ENCODE results near the gene TMEM9.

TMEM9 gene

GRCh38 chr1:201134405-201134804 is 19.9 kb downstream of the TMEM9 start:
- peaks cover 7% of the 10 kb centered on the region for H3K36me3 Mint-ChIP-seq (ENCODE audit: low read depth)
- no peak overlapping the region for H3K27ac Mint-ChIP-seq
- no peak overlapping the region for H3K4me3 Mint-ChIP-seq
- no peaks in the 10 kb centered on the region for H3K4me1 Mint-ChIP-seq (ENCODE audit: low read depth)
- no peaks in the 10 kb centered on the region for H3K27me3 Mint-ChIP-seq
- H3K9me3 Mint-ChIP-seq = no peaks in the 10 kb centered on the region

DNA sequence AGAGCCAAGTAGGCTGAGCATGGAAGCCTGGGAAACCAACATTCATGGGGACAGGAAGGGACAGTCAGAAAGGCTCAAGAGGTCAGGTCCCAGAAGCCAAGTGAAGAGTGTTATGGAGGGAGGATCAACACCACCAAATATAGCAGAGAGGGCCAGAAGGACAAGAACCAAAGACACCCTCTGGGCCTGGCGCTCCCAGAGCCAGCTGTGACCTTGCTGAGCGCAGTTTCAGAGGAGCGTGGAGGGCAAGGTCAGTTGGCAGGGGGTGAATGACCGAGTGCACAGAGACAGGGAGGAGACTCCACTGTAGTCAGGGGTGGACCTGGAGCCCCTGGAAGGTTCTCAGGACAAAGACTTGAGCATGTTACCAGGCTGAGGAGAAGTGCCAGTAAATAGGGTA is 22.9 kb downstream of the TMEM9 start:
- Mint-ChIP-seq H3K4me3 (no peak overlapping the region), H3K9me3 (no peaks in the 10 kb centered on the region), H3K4me1 (ENCODE audit: low read depth) (no peaks in the 10 kb centered on the region), H3K27ac (no peak overlapping the region), H3K27me3 (peaks cover 4% of the 10 kb centered on the region), H3K36me3 (ENCODE audit: low read depth) (peaks cover 7% of the 10 kb centered on the region)

- no peak overlapping the region for H3K4me3 Mint-ChIP-seq
- H3K27ac Mint-ChIP-seq = no peak overlapping the region
- no peaks in the 10 kb centered on the region for H3K36me3 Mint-ChIP-seq (ENCODE audit: low read depth)
- H3K9me3 Mint-ChIP-seq = no peaks in the 10 kb centered on the region
- no peaks in the 10 kb centered on the region for H3K4me1 Mint-ChIP-seq (ENCODE audit: low read depth)
- peaks cover 4% of the 10 kb centered on the region for H3K27me3 Mint-ChIP-seq
These were observed 25.3 kb downstream of the TMEM9 start for GRCh38 chr1:201128962-201129361.

DNA sequence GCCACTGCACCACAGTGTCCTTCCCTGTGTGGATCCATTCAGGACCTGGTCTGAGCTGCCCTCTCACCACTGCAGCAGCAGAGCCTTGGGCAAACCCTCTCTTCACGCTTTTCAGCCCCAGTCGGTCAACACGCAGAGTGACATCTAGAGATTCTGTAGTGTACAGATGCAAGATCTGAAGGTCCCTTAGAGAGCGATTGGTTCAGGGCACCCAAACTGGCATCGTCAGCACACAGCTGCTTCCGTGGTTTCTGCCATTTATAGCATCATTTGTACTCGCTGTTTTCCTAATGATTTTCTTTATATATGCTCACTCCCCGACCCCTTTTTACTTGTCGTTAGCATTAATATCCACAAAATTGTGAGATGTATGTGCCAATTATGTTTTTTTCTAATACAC is 25.8 kb downstream of the TMEM9 start:
- no peaks in the 10 kb centered on the region for H3K36me3 Mint-ChIP-seq (ENCODE audit: low read depth)
- peaks cover 4% of the 10 kb centered on the region for H3K27me3 Mint-ChIP-seq
- no peak overlapping the region for H3K27ac Mint-ChIP-seq
- H3K9me3 Mint-ChIP-seq = no peaks in the 10 kb centered on the region
- H3K4me1 Mint-ChIP-seq (ENCODE audit: low read depth) = no peaks in the 10 kb centered on the region
- H3K4me3 Mint-ChIP-seq = no peak overlapping the region

GRCh38 chr1:201127755-201128455 is 26.4 kb downstream of the TMEM9 start:
- H3K36me3 Mint-ChIP-seq (ENCODE audit: low read depth) = no peaks in the 10 kb centered on the region
- H3K4me1 Mint-ChIP-seq (ENCODE audit: low read depth) = no peaks in the 10 kb centered on the region
- H3K4me3 Mint-ChIP-seq = no peak overlapping the region
- no peak overlapping the region for H3K27ac Mint-ChIP-seq
- H3K9me3 Mint-ChIP-seq = no peaks in the 10 kb centered on the region
- H3K27me3 Mint-ChIP-seq = peaks cover 4% of the 10 kb centered on the region

GRCh38 chr1:201126832-201127754 is 27.2 kb downstream of the TMEM9 start, which contains the start of gene ASCL5:
Gene ASCL5 (minus strand): TSS chr1:201127184. CDS start chr1:201115372, 11,812 bp downstream.
- Mint-ChIP-seq H3K4me3 (no peak within 1 kb of the TSS), H3K36me3 (ENCODE audit: low read depth) (no peaks in the 10 kb centered on the region), H3K27ac (no peak within 1 kb of the TSS), H3K9me3 (no peaks in the 10 kb centered on the region), H3K27me3 (peaks cover 4% of the 10 kb centered on the region), H3K4me1 (ENCODE audit: low read depth) (no peaks in the 10 kb centered on the region)

GRCh38 chr1:201126463-201126831 is 27.8 kb downstream of the TMEM9 start:
- H3K27ac Mint-ChIP-seq = no peak overlapping the region
- H3K4me1 Mint-ChIP-seq (ENCODE audit: low read depth) = no peaks in the 10 kb centered on the region
- H3K9me3 Mint-ChIP-seq = no peaks in the 10 kb centered on the region
- H3K27me3 Mint-ChIP-seq = peaks cover 4% of the 10 kb centered on the region
- H3K36me3 Mint-ChIP-seq (ENCODE audit: low read depth) = no peaks in the 10 kb centered on the region
- H3K4me3 Mint-ChIP-seq = no peak overlapping the region

GRCh38 chr1:201125800-201126199 is 28.5 kb downstream of the TMEM9 start:
- no peak overlapping the region for H3K27ac Mint-ChIP-seq
- H3K4me1 Mint-ChIP-seq (ENCODE audit: low read depth) = no peaks in the 10 kb centered on the region
- H3K9me3 Mint-ChIP-seq = no peaks in the 10 kb centered on the region
- no peak overlapping the region for H3K4me3 Mint-ChIP-seq
- H3K36me3 Mint-ChIP-seq (ENCODE audit: low read depth) = no peaks in the 10 kb centered on the region
- H3K27me3 Mint-ChIP-seq = peaks cover 4% of the 10 kb centered on the region

GRCh38 chr1:201125019-201125418 is 29.3 kb downstream of the TMEM9 start:
- H3K36me3 Mint-ChIP-seq (ENCODE audit: low read depth) = no peaks in the 10 kb centered on the region
- no peaks in the 10 kb centered on the region for H3K9me3 Mint-ChIP-seq
- H3K27me3 Mint-ChIP-seq = peaks cover 4% of the 10 kb centered on the region
- H3K4me3 Mint-ChIP-seq = no peak overlapping the region
- no peaks in the 10 kb centered on the region for H3K4me1 Mint-ChIP-seq (ENCODE audit: low read depth)
- H3K27ac Mint-ChIP-seq = no peak overlapping the region

- H3K27ac Mint-ChIP-seq = no peak overlapping the region
- no peaks in the 10 kb centered on the region for H3K4me1 Mint-ChIP-seq (ENCODE audit: low read depth)
- H3K27me3 Mint-ChIP-seq = peaks cover 4% of the 10 kb centered on the region
- H3K4me3 Mint-ChIP-seq = no peak overlapping the region
- no peaks in the 10 kb centered on the region for H3K36me3 Mint-ChIP-seq (ENCODE audit: low read depth)
- no peaks in the 10 kb centered on the region for H3K9me3 Mint-ChIP-seq
These were observed 30.4 kb downstream of the TMEM9 start for GRCh38 chr1:201123866-201124265.

DNA sequence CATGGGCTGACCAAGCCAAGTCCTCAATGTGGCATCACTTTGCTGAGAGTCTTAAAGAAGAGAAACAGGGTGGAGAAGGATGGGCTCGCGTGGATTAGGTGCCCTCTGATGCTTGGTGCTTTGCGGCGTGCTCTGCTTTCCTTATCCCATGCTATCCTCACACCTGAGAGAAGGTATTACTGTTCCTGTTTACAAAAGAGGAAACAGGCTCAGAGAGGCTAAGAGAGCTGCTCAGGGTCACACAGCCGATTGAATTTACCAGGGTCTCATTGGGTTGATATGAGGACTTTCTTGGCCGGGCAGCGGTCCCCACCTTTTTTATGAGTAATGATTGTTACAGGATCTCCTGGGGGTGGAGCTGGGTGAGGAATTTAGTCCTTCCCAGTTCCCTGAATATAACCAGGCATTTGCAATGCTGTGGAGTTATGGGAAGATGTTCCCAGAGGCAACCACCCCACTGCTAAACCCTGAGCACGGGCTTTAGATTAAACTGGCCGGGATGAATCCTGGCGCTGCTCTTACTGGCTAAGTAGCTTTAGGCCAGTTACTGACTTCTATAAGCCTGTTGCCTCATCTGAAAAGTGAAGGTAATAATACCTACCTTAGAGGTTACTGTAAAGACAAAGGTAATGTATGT is 31.8 kb downstream of the TMEM9 start:
- Mint-ChIP-seq H3K27ac (no peak overlapping the region), H3K27me3 (no peaks in the 10 kb centered on the region), H3K4me1 (ENCODE audit: low read depth) (no peaks in the 10 kb centered on the region), H3K9me3 (no peaks in the 10 kb centered on the region), H3K36me3 (ENCODE audit: low read depth) (no peaks in the 10 kb centered on the region), H3K4me3 (no peak overlapping the region)

DNA sequence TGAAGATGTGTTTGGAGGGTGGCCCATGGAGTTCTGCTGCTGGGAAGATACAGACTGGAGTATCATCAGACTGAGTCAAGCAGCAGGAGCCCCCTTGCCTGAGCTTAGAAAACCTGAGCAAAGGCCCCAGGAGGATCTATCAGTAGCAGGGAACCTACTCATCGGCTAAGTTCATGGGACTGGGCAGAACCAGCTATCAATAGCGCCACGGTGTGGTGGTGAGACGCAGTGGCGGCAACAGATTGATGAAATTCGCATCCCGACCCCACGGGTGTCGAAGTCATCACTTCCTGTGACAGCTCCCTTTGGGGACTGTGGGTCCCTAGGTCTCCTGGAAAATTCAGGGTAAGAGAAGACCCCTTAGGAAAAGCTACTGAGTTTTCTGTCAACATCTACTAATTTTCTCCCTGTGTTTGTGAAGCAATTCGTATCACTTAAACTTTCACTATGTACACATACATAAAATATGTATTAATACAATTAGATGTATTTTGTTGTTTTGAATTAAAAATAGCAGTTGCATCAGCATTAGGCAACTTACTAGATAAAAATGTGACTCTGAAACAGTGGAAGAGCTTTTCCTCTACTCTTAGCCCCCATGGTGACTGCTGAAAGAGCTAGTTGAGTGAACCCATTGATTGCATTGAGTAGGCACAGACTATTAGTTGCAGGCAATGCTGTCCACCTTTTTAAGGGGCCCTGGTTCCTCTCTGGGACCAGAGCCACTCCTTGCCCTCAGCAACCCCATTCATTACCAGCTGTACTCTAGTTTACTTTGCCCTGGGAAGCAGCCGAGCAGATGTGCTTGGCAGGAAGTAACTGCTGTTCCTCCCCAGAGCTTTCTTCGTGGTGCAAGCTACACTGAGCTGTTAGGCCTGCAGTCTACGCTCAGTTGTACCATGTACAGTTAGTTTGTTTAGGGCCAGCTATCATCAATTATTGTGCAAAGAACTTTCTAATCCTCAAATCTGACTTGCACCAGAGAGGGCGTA is 34.8 kb downstream of the TMEM9 start:
- no peaks in the 10 kb centered on the region for H3K9me3 Mint-ChIP-seq
- H3K27me3 Mint-ChIP-seq = no peaks in the 10 kb centered on the region
- H3K36me3 Mint-ChIP-seq (ENCODE audit: low read depth) = no peaks in the 10 kb centered on the region
- no peak overlapping the region for H3K4me3 Mint-ChIP-seq
- no peak overlapping the region for H3K27ac Mint-ChIP-seq
- H3K4me1 Mint-ChIP-seq (ENCODE audit: low read depth) = peaks cover 7% of the 10 kb centered on the region

DNA sequence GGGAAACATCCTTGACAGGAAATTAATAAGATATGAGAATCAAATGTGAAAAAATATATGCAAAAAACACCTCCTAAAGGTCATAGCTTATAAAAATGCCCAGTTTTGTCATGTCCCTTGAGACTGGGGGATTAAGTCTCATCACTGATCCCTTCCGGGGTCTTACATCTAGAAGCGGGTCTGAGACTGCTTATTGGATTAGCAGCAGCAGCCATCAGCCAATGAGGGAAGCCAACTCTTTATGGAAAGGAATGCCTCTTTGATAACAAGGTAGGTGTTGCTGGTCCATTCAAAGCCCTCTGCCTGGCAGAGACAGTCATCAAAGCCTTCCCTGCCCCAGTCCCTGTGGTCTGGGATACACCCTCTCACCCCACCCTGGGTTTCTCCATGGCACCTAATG is 38.2 kb downstream of the TMEM9 start:
- Mint-ChIP-seq H3K27me3 (no peaks in the 10 kb centered on the region), H3K9me3 (no peaks in the 10 kb centered on the region), H3K4me3 (no peak overlapping the region), H3K4me1 (ENCODE audit: low read depth) (peaks cover 7% of the 10 kb centered on the region), H3K36me3 (ENCODE audit: low read depth) (no peaks in the 10 kb centered on the region), H3K27ac (no peak overlapping the region)

DNA sequence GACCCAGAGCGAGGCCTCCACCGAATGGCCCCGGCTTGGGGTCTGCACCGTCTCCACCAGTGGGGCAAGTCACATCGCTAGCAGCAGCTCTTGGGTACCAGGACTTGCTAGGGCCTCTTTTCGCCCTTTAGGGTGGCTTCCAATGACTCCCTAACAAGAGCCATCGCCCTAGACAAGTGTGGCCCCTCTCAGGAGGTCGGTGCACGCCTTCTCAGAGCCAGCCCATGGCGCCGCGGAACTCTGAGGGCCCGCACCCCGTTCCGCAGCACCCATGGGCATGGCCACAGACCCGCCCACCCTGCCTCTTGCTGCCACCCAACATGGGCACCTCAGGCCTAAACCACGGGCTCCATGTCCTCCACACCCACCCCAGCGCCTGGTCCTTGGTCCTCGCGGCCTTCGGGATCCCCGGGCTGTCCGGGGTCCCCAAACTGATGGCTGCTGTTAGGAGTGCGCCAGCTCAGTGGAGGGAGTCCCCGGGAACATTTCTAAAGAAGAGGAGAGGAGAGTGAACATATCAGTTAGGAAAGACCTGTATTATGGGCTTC is 38.8 kb downstream of the TMEM9 start:
- H3K27me3 Mint-ChIP-seq = no peaks in the 10 kb centered on the region
- H3K4me3 Mint-ChIP-seq = peak overlapping the region; percentile 6
- H3K27ac Mint-ChIP-seq = no peak overlapping the region
- H3K36me3 Mint-ChIP-seq (ENCODE audit: low read depth) = no peaks in the 10 kb centered on the region
- H3K4me1 Mint-ChIP-seq (ENCODE audit: low read depth) = peaks cover 7% of the 10 kb centered on the region
- H3K9me3 Mint-ChIP-seq = no peaks in the 10 kb centered on the region

Data from stimulated activated naive CD8-positive, alpha-beta T cell treated with anti-CD3 and anti-CD28 coated beads, Interleukin-15, Interleukin-2, amounts not matched to agents 100 ng/mL and 50 ng/mL, for 24 hours (primary cell).